ENCODE measurements around the gene ZNF618. TPM values are rescaled to one million over a fixed set of nuclear protein-coding genes. Genes with fewer than 3 reads are reported as not detected.

The ZNF618 gene
- polyA plus RNA-seq, 1 of the 3 experiments (the other 2 are of a cell fraction): 6.2 TPM

GRCh38 chr9:113863345-113863744, 12.8 kb upstream of the ZNF618 start:
- no peak overlapping the region for H3K4me3 ChIP-seq (ENCODE audit: low read depth in 2 of 2, low read length in 1 of 2)
- no peak overlapping the region for H3K27ac ChIP-seq (ENCODE audit: low read depth in 2 of 2, low read length in 1 of 2)
- no peaks in the 10 kb centered on the region for H4K20me1 ChIP-seq (ENCODE audit: insufficient read depth)
- no peak overlapping the region for H3K9ac ChIP-seq
- H3K9me2 ChIP-seq: no peaks in the 10 kb centered on the region
- peaks cover 13% of the 10 kb centered on the region; the same call in 1 of the 2 replicates for H3K27me3 ChIP-seq (ENCODE audit: insufficient read depth)
- no peaks in the 10 kb centered on the region; a peak in 1 of 4 replicates for H3K4me1 ChIP-seq (ENCODE audit: control insufficient read depth in 1 of 2, insufficient read depth in 2 of 2, low read depth in 1 of 2, low read length in 1 of 2)
- ChIA-PET CTCF (interaction anchor here (1.0 to 2.1 kb wide), 2 partner anchors 11 to 13 kb away, joined by 3 to 4 read pairs; partner anchors contain the start of gene ZNF618), POLR2A (no interaction called here)
- H2AFZ ChIP-seq (ENCODE audit: low read depth): no peak overlapping the region
- no peaks in the 10 kb centered on the region for H3K36me3 ChIP-seq (replicated peaks in 1 of 2; ENCODE audit: control insufficient read depth in 1 of 2, insufficient read depth in 2 of 2, low read length in 1 of 2)
- H3K4me2 ChIP-seq: no peak overlapping the region
- no peaks in the 10 kb centered on the region for H3K9me3 ChIP-seq
- no peaks in the 10 kb centered on the region for H3K79me2 ChIP-seq (ENCODE audit: insufficient read depth)
- no peaks in the 10 kb centered on the region for H3F3A ChIP-seq (replicated peaks; ENCODE audit: insufficient read depth)
- 49% methylated on average over 2 of the region's 2 CpGs for WGBS (ENCODE audit: low lambda C conversion rate)
- DNase-seq: no peak
- TF ChIP-seq REST (IDR thresholded peaks at IDR 0.05; ENCODE audit: low read depth, low read length) (no peak), RAD21 (IDR thresholded peaks at IDR 0.05; ENCODE audit: low read length) (no peak), TCF12 (IDR thresholded peaks at IDR 0.05) (no peak), RCOR1 (IDR thresholded peaks at IDR 0.05; ENCODE audit: low read length) (no peak), SIN3A (IDR thresholded peaks at IDR 0.05; ENCODE audit: borderline replicate concordance, low read depth, low read length) (no peak), NFIC (IDR thresholded peaks at IDR 0.05; ENCODE audit: borderline replicate concordance) (no peak), EZH2phosphoT487 (IDR thresholded peaks at IDR 0.05; ENCODE audit: borderline replicate concordance, low read depth) (no peak), FOXM1 (IDR thresholded peaks at IDR 0.05; ENCODE audit: low read depth) (no peak), CHD2 (IDR thresholded peaks at IDR 0.05; ENCODE audit: low read length, partially characterized antibody) (no peak), TEAD4 (IDR thresholded peaks at IDR 0.05; ENCODE audit: borderline replicate concordance, insufficient read depth) (no peak), ELF1 (IDR thresholded peaks at IDR 0.05) (no peak), EP300 (IDR thresholded peaks at IDR 0.05; ENCODE audit: borderline replicate concordance in 1 of 2, low read depth in 1 of 2, low read length in 1 of 2) (no peak), RXRA (IDR thresholded peaks at IDR 0.05; ENCODE audit: borderline replicate concordance, low read depth) (no peak), MXI1 (IDR thresholded peaks at IDR 0.05; ENCODE audit: low read depth, low read length) (no peak), POLR2AphosphoS5 (IDR thresholded peaks at IDR 0.05; ENCODE audit: low read depth, low read length) (no peak)
- TF ChIP-seq, protein P1, sequence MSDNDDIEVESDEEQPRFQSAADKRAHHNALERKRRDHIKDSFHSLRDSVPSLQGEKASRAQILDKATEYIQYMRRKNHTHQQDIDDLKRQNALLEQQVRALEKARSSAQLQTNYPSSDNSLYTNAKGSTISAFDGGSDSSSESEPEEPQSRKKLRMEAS (IDR thresholded peaks at IDR 0.05; ENCODE audit: low read depth): no peak
- TF ChIP-seq, protein P2, sequence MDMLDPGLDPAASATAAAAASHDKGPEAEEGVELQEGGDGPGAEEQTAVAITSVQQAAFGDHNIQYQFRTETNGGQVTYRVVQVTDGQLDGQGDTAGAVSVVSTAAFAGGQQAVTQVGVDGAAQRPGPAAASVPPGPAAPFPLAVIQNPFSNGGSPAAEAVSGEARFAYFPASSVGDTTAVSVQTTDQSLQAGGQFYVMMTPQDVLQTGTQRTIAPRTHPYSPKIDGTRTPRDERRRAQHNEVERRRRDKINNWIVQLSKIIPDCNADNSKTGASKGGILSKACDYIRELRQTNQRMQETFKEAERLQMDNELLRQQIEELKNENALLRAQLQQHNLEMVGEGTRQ (IDR thresholded peaks at IDR 0.05; ENCODE audit: borderline replicate concordance, low read depth, low read length): no peak
